ENCODE measurements around the gene LSR. TPM values are rescaled to one million over a fixed set of nuclear protein-coding genes. Genes with fewer than 3 reads are reported as not detected.

The LSR gene
- total RNA-seq, 1 experiment from 2014 or later = 64.7 TPM

- in situ Hi-C loops (cut with HindIII; ENCODE audit: low pct_unique_long_range_greater_than_20kb, low sequenced_read_pairs) (no loop called here), intact Hi-C loops (cut with micrococcal nuclease; ENCODE audit: unreplicated experiment) (no loop called here)
- H3K9me3 ChIP-seq (ENCODE audit: control insufficient read depth, insufficient read depth, low read depth, low read length) = no peaks in the 10 kb centered on the region
- no peak for DNase-seq (ENCODE audit: low read depth, low spot score)
- H3K4me1 ChIP-seq (ENCODE audit: control insufficient read depth, insufficient read depth, low read length) = peaks cover 6% of the 10 kb centered on the region; the same call in 1 of the 2 replicates
- H3K4me3 ChIP-seq (ENCODE audit: low read depth in 2 of 2, low read length in 2 of 2) = no peak overlapping the region
- no TSS peak for BruUV-seq (replicated peaks)
- no peak for ATAC-seq
- TF ChIP-seq CTCF (IDR thresholded peaks at IDR 0.05) (no peak), TCF7L2 (IDR thresholded peaks at IDR 0.05; ENCODE audit: low read depth, low read length) (no peak), POLR2AphosphoS5 (IDR thresholded peaks at IDR 0.05; ENCODE audit: low read depth, low read length) (no peak), REST (IDR thresholded peaks at IDR 0.05; ENCODE audit: insufficient read depth in 1 of 2, low read depth in 2 of 2, low read length in 1 of 2) (no peak), SIN3A (IDR thresholded peaks at IDR 0.05; ENCODE audit: borderline replicate concordance, insufficient read depth, low read depth, low read length) (no peak)
- no peaks in the 10 kb centered on the region; the same call in 1 of the 2 replicates for H3K27me3 ChIP-seq (ENCODE audit: control insufficient read depth, insufficient read depth, low read length)
- no peaks in the 10 kb centered on the region for H3K36me3 ChIP-seq (ENCODE audit: control insufficient read depth, insufficient read depth, low read length)
- CTCF ChIA-PET = no interaction called here
- no peak overlapping the region for H3K27ac ChIP-seq (ENCODE audit: low read length)
- POLR2A ChIA-PET = no interaction called here
These were observed 31.2 kb upstream of the LSR start for GRCh38 chr19:35217649-35217990.

GRCh38 chr19:35219008-35219407 is 29.8 kb upstream of the LSR start:
- no peaks in the 10 kb centered on the region; the same call in 1 of the 2 replicates for H3K27me3 ChIP-seq (ENCODE audit: control insufficient read depth, insufficient read depth, low read length)
- CTCF ChIA-PET = no interaction called here

More at GRCh38 chr19:35219008-35219407, 29.8 kb upstream of the LSR start:
- no TSS peak for BruUV-seq (replicated peaks)
- ATAC-seq (no peak), DNase-seq (ENCODE audit: low read depth, low spot score) (no peak)
- H3K9me3 ChIP-seq (ENCODE audit: control insufficient read depth, insufficient read depth, low read depth, low read length) = no peaks in the 10 kb centered on the region
- intact Hi-C loops (cut with micrococcal nuclease; ENCODE audit: unreplicated experiment) = no loop called here
- POLR2A ChIA-PET = no interaction called here
- in situ Hi-C loops (cut with HindIII; ENCODE audit: low pct_unique_long_range_greater_than_20kb, low sequenced_read_pairs) = no loop called here
- H3K4me3 ChIP-seq (ENCODE audit: low read depth in 2 of 2, low read length in 2 of 2) = no peak overlapping the region
- H3K36me3 ChIP-seq (ENCODE audit: control insufficient read depth, insufficient read depth, low read length) = no peaks in the 10 kb centered on the region
- no peak overlapping the region for H3K27ac ChIP-seq (ENCODE audit: low read length)
- TF ChIP-seq REST (IDR thresholded peaks at IDR 0.05; ENCODE audit: insufficient read depth in 1 of 2, low read depth in 2 of 2, low read length in 1 of 2) = no peak
- TF ChIP-seq SIN3A (IDR thresholded peaks at IDR 0.05; ENCODE audit: borderline replicate concordance, insufficient read depth, low read depth, low read length) = no peak
- no peak for TF ChIP-seq TCF7L2 (IDR thresholded peaks at IDR 0.05; ENCODE audit: low read depth, low read length)
- TF ChIP-seq POLR2AphosphoS5 (IDR thresholded peaks at IDR 0.05; ENCODE audit: low read depth, low read length) = no peak
- no peak for TF ChIP-seq CTCF (IDR thresholded peaks at IDR 0.05)
- H3K4me1 ChIP-seq (ENCODE audit: control insufficient read depth, insufficient read depth, low read length) = peaks cover 3% of the 10 kb centered on the region; the same call in 1 of the 2 replicates

Data from Panc1 (cell line).